Parathyroid adenoma (tissue), 2 donors: ENCODE measurements around the gene OR7G3.

ENCODE experiments used
- H2AFZ ChIP-seq: fragments of 300-600 bp; sonication (generic); one replicate; pipeline ENCODE4 v1.7.0; 2017; ENCODE audit warnings: antibody characterized with exemption, mild to moderate bottlenecking
- H3K27ac ChIP-seq: fragments of 300-600 bp; sonication (generic); one replicate; pipeline ENCODE4 v1.7.0; 2017
- H3K27me3 ChIP-seq: fragments of 300-600 bp; sonication (generic); one replicate; pipeline ENCODE4 v1.7.0; 2017; ENCODE audit warnings: low read length; ENCODE audit not compliant: control insufficient read depth, insufficient read depth
- H3K36me3 ChIP-seq: fragments of 300-600 bp; sonication (generic); one replicate; pipeline ENCODE4 v1.7.0; 2017; ENCODE audit warnings: low read length; ENCODE audit not compliant: control insufficient read depth, insufficient read depth
- H3K4me1 ChIP-seq: fragments of 300-600 bp; sonication (generic); one replicate; pipeline ENCODE4 v1.7.0; 2017; ENCODE audit warnings: control low read depth
- H3K4me2 ChIP-seq: fragments of 300-600 bp; sonication (generic); one replicate; pipeline ENCODE4 v1.7.0; 2017; ENCODE audit warnings: low read length
- H3K4me3 ChIP-seq: fragments of 300-600 bp; sonication (generic); one replicate; pipeline ENCODE4 v1.7.0; 2017; ENCODE audit warnings: low read depth, low read length
- H3K79me2 ChIP-seq: fragments of 300-600 bp; sonication (generic); one replicate; pipeline ENCODE4 v1.7.0; 2017; ENCODE audit warnings: control low read depth
- H3K9ac ChIP-seq: fragments of 300-600 bp; sonication (generic); one replicate; pipeline ENCODE4 v1.7.0; 2017; ENCODE audit warnings: mild to moderate bottlenecking
- H3K9me3 ChIP-seq: fragments of 300-600 bp; sonication (generic); one replicate; pipeline ENCODE4 v1.7.0; 2017; ENCODE audit warnings: low read length; ENCODE audit not compliant: control insufficient read depth
- CTCF ChIP-seq: fragments of 300-600 bp; sonication (generic); IDR thresholded peaks from one replicate; pipeline ENCODE4 v1.7.0; 2017; ENCODE audit warnings: antibody characterized with exemption, mild to moderate bottlenecking
- donor health status: primary hyperparathyroidism.

Gene OR7G3

GRCh38 chr19:9150650-9151049 lies 23.9 kb upstream of the OR7G3 start:
- H3K27ac ChIP-seq = no peak overlapping the region
- H3K4me2 ChIP-seq = no peak overlapping the region
- H3K4me1 ChIP-seq = no peaks in the 10 kb centered on the region
- H3K9me3 ChIP-seq = no peaks in the 10 kb centered on the region
- H3K9ac ChIP-seq = no peak overlapping the region
- H3K4me3 ChIP-seq = no peak overlapping the region
- H2AFZ ChIP-seq = no peak overlapping the region
- peaks cover 73% of the 10 kb centered on the region for H3K79me2 ChIP-seq
- H3K27me3 ChIP-seq = no peaks in the 10 kb centered on the region
- no peak for TF ChIP-seq CTCF
- no peaks in the 10 kb centered on the region for H3K36me3 ChIP-seq

DNA sequence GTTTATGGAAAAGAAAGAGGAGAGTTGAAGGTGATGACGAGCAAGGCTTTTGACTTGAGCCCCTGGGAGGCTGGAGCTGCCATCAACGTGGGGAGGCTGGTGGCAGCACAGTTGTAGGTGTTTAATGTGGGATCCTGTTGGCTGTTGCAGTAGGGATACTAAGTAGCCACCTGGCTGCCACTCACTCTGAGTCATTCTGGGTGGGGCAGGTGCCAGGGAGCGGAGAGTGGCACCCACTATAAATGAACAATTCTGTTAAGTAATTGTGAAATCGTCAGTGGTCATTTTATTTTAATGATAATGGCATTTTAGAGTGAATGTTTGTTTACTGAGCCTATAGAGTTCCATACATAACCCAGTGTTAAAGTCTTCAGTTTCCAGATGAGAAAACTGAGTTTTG lies 23.2 kb upstream of the OR7G3 start:
- H3K27me3 ChIP-seq = no peaks in the 10 kb centered on the region

DNA sequence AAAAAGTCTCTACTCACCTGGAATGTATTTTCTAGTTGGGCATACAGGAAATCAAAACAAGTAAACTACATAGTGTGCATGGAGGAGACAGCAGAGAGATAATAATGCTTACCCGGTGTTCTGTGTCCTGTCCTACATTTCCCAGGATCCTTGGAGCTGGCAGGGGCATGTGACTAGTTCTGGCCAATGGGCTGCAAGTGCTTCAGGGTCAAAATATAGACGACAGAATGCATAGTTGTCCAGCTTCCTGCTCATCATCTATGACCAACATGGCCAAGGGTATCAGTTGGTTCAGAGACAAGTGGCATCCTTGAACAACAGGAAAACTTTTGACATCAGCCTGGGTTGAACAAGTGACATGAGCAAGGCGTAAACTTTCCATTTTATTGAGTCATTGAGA lies 21.9 kb upstream of the OR7G3 start:
- Histone ChIP-seq H3K27me3 (no peaks in the 10 kb centered on the region), H3K9ac (no peak overlapping the region), H3K27ac (no peak overlapping the region), H3K4me1 (no peaks in the 10 kb centered on the region), H3K79me2 (peaks cover 84% of the 10 kb centered on the region), H3K4me2 (no peak overlapping the region), H2AFZ (no peak overlapping the region), H3K4me3 (no peak overlapping the region), H3K36me3 (no peaks in the 10 kb centered on the region), H3K9me3 (no peaks in the 10 kb centered on the region)
- no peak for TF ChIP-seq CTCF

More for the DNA sequence above, 23.2 kb upstream of the OR7G3 start:
- no peaks in the 10 kb centered on the region for H3K4me1 ChIP-seq
- H3K9ac ChIP-seq = no peak overlapping the region
- H3K79me2 ChIP-seq = peaks cover 79% of the 10 kb centered on the region
- no peak overlapping the region for H3K4me3 ChIP-seq
- no peak for TF ChIP-seq CTCF
- H2AFZ ChIP-seq = no peak overlapping the region
- no peaks in the 10 kb centered on the region for H3K9me3 ChIP-seq
- H3K36me3 ChIP-seq = no peaks in the 10 kb centered on the region
- H3K27ac ChIP-seq = no peak overlapping the region
- H3K4me2 ChIP-seq = no peak overlapping the region

- Histone ChIP-seq H3K9ac (no peak overlapping the region), H3K4me1 (peaks cover under 1% of the 10 kb centered on the region), H3K79me2 (peaks cover 69% of the 10 kb centered on the region), H3K4me3 (no peak overlapping the region), H3K9me3 (no peaks in the 10 kb centered on the region), H3K27me3 (no peaks in the 10 kb centered on the region), H3K27ac (no peak overlapping the region), H3K36me3 (no peaks in the 10 kb centered on the region), H2AFZ (no peak overlapping the region), H3K4me2 (no peak overlapping the region)
- no peak for TF ChIP-seq CTCF
Measured at GRCh38 chr19:9146882-9147281, 20.1 kb upstream of the OR7G3 start.

DNA sequence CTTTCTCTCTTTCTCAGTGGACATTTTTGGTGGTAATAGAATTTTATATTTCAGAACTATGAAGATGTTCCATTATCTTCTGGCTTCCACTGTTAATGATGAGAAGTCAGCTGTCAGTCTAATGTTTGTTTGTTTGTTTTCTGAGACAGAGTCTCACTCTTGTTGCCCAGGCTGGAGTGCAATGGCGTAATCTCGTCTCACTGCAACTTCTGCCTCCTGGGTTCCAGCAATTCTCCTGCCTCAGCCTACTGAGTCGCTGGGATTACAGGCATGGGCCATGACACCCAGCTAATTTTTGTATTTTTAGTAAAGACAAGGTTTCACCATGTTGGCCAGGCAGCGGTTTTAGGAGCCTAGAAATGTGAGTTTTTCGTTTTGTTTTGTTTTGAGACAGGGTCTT lies 18.2 kb upstream of the OR7G3 start:
- Histone ChIP-seq H3K9ac (no peak overlapping the region), H3K4me1 (peaks cover 3% of the 10 kb centered on the region), H3K27me3 (no peaks in the 10 kb centered on the region), H3K4me2 (no peak overlapping the region), H2AFZ (no peak overlapping the region), H3K79me2 (peaks cover 66% of the 10 kb centered on the region), H3K4me3 (no peak overlapping the region), H3K36me3 (no peaks in the 10 kb centered on the region), H3K9me3 (no peaks in the 10 kb centered on the region), H3K27ac (no peak overlapping the region)
- TF ChIP-seq CTCF = no peak
